NCI-H2171 (cell line): ENCODE measurements around the gene CCDC27.

Experiments used
- DNase-seq: peaks from one replicate; lab custom pipeline; 2025; lab: John Stamatoyannopoulos, UW

Gene CCDC27

DNA sequence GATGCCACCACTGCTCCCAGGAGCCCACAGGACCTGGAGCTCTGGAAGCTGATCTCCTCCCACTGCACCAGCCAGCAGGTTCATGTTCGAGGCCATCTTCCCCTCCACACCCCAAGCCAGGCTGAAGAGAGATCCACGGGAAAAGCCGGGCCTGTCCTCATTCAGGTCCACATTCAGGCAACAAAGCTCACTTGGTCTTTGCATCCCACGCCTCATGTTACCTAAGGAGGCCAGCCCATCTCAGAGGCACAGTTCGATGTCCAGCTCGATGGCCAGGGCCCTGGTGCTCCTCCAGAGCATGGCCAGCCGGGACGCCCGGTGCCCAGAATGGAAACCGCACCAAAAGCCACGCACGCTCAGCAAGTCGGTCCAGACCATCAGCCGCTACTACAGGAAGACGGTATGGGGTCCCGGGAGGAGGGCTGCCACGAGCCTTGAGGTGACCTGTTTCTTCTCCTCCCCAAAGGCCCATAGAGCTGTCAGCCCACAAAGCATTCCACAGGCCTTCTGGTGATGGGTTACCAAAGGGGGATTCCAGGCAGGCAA lies at the start of gene CCDC27:
Gene CCDC27, plus strand, starts transcription at position 51 of the 546 bp plus-strand sequence. Its CDS starts 32 bp downstream, at position 83.
- DNase-seq: no peak

DNA sequence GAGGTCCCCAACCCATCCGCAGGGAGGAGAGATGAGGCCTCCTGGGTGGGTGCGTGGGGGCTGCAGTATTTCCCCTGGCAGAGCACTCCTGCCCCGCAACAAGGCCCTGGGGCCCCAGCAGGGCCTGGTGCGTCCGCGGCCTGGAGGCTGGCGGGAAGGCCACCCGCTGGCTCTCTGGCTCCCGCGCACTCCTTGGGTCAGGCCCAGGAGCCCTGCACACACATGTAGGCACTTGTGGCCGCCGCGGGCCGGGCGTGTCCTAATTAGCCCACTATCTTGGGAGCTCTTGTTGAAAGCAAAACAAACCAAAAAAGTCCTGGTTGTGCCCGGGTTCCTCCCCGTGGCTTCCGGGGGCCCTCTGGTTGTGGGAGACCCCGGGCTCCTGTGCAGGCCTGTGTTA lies 49.7 kb upstream of the CCDC27 start:
- no peak for DNase-seq

DNA sequence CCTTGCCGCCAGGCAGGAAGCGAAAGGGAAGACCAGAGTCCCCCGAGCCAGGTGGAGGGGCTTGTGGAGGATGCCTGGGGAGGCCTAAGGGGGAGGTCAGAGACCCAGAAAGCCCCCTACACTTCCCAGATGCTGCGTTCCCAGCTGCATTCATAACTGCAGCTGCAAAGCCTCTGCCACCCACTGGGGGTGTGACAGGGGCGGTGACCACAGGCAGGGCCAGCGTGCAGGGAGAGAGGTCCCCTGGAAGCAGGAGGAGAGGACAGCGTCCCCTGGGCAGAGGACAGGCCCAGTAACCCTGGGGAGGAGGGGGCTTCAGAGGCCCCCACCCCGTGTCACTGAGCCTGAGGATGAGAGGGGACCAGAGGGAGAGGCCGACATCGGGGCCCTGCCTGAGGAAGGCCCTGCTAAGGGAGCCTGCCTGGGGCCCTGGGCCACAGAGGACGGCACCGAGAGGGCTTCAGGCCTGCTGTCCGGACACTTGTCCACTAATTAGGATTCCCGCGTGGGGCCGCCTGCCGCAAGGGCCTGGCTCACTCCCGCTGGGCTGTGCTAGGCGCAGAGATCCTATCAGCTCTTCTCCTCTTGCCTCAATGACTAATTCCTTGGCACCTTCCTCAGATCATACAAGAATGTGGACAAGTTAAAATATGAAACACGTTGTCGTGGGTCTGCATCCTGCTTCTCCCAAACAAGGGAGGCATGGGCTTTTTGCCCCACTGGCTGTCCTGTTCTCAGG lies 49.1 kb upstream of the CCDC27 start:
- DNase-seq: no peak

DNA sequence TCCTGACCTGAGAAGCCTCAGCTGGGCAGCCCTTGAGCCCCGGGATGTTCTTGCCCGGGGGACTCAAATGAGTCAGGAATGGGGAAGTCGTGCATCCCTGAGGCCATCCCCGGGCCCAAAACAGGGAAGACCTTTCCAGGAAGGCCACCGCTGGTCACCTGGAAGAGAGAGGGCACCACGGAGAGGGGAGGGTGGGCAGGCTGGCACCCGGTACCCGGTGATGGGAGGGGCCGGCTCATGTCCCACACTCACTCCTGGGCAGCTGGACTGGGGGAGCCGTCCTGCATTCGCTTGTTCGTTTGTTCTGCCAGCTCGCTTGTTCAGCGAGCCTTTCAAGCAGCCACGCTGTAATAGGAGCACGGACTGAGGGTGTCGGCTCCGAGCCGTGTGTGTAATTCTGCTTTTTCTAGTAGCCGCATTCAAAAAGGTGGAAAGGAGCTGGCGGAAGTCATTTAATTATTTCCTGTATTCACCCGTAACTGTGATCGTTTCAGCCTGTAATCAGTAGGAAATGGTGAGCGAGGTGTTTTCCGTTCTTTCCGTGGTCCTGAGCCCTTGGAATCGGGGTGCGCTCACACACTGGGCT lies 48.4 kb upstream of the CCDC27 start:
- no peak for DNase-seq

DNA sequence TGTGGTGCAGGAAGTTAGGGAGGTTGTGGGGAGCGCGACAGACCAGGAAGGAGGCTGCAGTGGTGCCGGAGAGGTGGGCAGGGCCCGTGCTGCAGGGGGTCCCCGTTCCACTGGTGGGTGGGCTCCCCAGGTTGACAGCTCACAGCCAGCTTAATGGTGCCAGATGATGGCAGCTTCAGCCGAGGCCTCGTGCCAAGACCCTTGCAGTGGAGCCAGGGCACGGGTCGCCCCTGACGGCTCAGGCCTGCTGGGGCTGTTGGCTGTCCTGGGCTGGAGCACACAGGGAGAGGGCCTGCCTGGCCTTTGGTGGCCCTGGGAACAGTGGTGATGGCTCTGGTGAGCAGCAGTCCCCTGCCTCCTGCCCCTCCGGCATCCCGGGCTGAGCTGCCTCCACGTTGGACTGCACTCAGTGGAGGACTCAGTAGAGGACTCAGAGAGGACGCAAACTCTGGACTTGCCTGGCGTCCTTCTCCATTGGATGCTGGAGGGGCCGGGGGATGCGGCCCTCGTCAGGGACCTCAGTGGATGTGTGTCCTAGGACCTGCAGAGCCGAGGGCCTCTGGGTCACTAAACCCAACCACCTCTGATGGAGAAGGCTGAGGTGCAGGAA lies 46.8 kb upstream of the CCDC27 start:
- DNase-seq: no peak

DNA sequence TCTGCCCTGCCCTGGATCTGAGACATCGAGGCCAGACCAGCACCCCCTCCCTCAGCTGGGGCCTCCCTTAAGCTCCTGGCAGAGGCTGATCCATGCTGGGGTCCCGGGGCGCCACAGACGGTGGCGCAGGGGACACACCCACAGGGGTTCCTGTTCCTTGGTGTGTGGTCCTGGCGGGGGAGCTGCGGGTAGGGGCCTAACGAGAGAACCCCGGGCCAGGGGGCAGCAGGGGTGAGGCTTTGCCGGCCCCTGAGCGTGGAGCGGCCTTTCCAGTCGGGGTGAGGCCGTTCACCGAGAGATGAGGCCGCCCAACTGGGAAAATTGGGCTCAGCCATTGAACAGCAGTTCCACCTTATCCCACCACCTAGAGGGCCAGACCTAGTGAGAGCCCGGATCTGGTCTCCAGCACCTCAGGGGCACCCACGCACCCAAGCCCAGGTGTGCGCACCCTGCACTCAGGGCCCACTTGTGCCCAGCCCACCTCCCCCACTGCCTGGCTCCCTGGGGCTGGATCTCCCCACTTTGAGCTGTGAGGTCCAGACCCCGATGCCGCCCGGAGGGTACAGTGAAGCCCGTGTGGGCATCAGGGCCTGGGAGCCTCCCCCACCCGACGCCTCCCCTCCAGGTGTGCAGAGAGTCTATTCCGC lies 45.5 kb upstream of the CCDC27 start:
- no peak for DNase-seq

DNA sequence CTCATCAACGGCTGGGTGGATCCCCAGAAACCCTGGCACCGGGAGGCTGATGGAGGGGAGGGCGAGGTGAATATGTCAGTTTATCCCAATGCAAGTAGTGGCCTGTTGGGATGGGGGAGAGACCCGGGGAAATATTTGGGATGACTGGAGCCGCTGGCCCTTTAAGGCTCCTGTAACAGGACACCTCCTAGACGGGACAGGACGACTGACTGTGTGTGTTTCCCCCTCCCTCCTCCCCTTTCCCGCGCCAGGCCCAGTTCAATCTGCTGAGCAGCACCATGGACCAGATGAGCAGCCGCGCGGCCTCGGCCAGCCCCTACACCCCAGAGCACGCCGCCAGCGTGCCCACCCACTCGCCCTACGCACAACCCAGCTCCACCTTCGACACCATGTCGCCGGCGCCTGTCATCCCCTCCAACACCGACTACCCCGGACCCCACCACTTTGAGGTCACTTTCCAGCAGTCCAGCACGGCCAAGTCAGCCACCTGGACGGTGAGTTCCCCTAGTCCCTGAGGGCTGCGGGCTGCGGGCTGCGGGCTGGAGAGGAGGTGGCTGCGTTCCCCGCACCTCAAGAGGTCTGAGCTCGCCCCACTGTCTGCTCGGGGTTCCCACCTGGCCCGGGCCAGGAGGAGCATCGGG lies 44.8 kb upstream of the CCDC27 start:
- DNase-seq: no peak

DNA sequence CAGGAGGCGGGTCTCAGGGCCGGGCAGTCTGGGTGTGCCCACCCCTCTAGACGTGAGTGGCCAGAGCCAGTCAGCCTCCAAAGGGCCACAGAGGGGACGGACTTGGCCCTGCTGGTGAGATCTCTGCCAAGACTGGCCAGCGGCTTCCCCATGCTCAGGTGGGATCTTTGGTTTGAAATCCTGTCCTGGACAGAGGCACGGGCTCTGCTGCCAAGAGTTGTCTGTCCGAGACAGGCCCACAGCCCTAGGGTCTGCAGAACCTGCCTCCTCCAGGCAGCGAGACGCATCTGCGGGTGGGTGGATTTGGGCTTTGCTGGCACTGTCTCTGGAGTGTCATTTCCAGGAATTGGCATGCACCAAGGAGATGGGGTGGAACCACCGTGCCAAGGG lies 44.3 kb upstream of the CCDC27 start:
- DNase-seq: no peak

DNA sequence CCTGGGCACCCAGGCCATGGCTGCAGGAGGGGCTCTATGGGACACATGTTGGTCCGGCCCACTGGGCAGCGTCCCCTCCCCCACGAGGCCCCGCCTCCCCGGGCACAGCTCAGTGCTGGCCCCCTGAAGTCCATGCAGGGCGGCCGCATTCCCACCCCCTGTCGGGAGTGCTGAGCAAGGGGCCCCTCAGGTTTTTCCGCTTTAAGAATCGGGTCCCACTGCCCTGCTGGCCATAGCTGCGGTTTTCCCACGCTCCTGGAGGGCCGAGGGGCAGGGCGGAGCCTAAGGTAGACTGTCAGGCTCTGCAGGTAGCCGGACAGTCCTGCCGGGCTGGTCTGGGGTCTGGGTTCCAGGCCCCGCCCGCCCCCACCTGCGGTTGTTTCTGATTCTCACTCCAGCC lies 43.5 kb upstream of the CCDC27 start:
- DNase-seq: no peak

DNA sequence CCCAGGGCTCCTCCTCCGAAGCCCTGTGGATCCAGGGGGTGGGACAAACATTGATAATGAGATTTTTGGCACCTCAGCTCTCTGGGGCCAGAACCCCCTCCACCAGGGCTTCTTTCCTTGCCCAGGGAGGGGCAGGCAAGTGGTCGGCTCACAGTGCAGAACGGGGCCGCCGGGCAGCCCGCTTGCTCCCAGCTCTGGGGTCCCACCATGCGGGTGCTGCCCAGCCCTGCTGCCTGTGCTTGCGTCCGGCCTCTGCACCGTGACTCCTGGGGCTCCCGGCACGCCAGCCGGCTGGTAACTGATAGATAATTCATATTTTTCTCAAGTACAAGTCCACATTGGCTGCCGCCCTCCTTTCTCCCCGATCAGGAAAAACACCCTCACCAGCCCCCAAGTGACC lies 42.0 kb upstream of the CCDC27 start:
- DNase-seq: no peak

DNA sequence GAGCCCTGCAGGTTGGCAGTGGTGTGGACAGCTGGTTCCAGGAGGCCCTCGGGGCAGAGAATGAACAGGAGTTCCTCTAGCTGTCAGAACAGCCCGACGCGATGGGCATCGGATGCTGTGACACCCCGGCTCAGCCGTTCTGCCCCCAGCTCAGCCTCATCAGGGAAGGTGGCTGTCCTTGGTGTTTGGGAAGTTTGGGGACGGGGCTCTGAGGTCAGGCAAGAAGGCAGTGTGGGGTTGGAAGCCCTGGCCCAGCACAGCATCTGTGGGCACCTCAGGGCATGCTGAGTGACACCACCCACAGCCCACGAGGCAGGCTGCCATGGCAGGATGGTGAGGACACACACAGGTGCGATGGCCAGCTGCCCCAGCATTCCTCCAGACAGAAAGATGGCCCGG lies 40.9 kb upstream of the CCDC27 start:
- no peak for DNase-seq

DNA sequence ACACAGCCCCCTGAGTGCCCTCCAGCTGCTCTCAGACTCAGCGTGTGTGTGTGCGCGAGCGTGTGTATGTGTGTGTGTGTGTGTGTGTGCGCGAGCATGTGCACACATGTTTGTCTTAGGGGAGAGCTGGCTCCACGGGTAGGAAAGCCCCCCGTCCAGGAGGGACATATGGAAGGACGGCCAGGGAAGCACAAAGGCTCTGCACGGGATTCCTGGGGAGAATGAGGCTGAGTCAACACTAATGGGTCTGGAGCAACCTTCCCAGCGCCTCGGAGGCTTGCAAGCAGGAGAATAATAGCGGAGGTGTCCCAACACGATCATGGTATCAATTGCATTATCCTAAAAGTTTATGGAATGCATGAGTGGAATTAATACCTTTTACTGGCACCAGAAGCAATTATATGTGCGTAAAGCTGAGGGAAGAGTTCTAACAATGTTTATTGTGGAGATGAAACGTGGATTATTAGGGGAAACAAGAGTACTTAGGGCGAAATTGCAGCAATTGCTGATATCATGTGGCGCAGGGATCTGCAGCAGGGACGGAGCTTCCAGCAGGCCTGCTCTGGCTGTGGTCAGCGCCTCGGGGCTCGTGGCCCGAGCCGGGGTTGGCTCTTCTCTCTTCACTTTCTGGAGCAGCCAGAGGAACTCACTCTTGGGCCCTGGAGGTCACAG lies 40.3 kb upstream of the CCDC27 start:
- no peak for DNase-seq

DNA sequence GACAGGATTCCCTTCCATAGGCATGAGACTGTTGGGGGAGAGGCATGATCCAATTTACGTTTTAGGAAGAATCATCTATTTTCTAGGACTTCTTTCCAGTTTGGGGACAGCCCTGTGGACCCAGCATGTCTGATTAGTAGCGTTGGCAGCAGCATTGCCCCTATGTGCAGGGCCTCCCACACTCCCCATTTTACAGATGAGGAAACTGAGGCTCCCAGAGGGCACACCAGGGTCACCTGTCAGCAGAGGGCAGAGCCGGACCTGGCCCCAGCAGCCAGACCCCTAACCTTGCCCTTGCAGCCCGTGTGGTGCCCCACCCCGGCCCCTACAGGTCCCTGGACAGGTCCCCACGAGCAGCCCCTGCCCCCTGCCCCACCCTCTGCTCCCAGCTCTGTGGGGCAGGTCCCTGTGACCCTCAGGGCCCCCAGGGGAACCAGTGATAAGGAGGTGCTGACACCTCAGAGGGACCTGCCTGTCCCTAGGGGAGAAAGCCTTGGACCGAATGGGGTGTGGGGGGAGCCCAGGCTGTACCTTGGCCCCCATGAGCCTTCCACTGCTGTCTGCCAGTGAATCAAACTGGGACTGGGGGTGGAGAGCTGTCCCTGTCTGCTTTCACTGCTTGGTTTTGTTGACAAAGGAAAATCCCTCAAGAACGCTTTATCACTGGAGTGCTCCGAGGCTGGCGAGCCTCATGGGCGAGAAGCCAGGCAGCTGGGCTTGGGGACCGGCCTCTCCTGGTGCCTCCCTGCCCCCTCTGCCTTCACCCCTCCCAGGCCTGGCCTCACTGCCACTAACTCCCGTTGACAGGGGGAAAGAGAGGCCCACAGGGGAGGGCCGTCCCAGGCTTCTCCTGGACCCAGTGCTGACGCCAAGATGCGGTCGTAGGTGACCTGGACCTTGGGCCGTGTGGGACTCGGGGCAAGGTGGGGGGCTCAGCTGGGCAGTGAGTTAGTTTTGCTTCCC lies 39.4 kb upstream of the CCDC27 start:
- DNase-seq: no peak

DNA sequence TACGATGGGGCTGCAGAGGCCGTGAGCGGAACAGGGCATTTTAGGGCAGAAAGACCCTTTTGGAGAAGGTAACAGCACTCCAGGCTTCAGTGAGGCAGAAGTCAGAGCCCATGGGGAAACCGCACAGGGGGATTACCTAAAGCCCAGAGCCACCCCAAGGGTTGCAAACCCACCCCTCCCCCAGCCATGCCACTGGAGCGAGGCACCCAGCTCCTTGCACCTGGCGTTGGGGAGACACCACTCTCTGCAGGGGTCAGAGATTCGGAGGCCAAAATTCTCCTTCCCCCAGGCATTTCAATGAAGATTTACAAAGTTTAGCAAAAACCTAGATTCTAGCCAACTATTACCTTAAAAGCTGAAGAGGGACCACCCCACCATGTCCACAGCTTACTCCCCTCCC lies 38.4 kb upstream of the CCDC27 start:
- DNase-seq: no peak

DNA sequence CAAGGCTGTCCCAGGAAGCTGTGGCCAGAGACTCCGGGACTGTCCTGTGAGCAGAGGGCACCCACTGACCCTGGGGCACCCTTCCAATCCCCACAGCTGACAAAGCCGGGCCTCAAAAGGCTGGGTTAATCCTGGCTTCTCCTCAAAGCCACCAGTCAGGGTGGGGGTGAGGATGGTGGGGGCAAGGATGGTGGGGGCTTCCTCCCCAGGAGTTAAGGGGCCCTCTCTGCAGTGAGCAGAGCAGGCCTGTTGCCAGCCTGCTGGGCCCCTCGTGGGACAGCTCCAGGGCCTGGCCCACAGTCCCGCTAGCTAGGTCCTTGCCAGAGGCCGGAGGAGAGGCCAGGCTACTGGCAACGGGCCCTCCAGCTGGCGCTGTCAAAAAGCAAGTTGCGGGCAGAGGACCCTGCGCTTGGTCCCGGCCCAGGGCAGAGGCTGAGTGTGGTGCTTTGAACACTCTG lies 37.9 kb upstream of the CCDC27 start:
- no peak for DNase-seq

DNA sequence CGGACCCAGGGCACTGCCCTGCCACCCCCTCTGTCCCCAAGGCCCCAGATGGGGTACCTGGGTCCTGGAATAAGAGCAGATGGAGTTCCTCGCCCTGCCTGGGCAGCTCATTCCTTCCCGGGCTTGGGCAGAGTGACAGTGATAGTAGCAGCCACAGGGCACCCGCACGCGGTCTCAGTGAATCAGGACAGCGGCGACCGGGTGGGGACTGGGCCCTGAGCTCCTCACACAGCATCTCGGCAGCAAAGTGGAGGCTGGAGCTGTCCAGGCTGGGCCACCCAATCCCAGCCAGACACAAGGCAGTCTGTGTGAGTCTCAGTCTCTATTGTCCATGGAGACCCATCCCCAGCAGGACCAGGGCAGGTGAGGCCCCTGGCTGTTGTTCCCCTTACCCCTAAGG lies 37.4 kb upstream of the CCDC27 start:
- no peak for DNase-seq

DNA sequence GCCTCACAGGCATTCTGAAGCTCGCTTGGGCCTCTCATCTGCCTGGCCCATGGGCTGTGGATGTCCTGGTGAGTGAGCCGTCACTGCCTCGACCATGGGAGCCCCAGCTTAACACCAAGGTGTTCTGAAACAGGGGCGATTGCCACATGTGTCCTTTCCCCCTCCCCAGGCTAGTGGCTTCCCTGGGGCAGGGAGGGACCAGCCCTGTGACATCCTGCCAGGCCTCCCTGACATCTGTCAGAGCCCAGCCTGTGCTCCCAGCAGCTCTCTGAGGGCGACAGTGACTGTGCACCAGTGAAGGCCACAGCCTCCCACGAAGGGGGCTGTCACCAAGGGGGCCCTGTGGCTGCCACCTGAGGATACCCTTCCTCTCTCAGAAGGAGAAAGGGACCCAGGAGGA lies 35.9 kb upstream of the CCDC27 start:
- DNase-seq: no peak

DNA sequence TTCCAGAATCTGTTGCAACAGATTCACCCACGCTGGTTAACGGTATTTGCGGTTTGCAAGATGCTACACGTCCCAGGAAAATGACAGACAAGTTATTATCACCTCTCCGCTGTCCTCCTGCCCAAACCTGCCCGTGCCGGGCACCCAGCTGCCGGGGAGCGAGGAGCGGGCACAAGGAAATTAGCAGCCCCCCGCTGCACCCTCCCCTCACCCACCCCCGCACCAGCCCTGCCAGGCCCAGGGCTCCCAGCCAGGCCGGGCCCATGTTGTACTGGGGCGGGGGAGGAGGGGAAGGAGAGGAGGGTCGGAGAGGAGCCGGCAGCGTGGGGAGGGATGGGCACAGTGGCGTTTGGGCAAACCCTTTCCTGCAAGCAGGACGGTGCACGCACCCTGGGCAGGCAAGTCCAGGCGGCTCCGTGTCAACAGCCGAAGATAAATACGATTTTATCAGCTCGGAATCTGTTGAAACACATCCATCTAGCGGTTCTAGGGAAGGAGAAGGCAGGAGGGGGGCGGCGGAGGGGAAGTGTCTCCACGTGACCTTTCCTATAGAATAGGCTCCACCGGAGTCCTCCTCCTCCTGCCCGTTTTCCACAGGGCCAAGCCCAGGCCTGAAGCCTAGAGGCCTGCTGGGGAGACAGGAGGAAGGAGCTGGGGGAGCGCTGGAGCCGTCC lies 35.1 kb upstream of the CCDC27 start:
- DNase-seq: peak; percentile 93

DNA sequence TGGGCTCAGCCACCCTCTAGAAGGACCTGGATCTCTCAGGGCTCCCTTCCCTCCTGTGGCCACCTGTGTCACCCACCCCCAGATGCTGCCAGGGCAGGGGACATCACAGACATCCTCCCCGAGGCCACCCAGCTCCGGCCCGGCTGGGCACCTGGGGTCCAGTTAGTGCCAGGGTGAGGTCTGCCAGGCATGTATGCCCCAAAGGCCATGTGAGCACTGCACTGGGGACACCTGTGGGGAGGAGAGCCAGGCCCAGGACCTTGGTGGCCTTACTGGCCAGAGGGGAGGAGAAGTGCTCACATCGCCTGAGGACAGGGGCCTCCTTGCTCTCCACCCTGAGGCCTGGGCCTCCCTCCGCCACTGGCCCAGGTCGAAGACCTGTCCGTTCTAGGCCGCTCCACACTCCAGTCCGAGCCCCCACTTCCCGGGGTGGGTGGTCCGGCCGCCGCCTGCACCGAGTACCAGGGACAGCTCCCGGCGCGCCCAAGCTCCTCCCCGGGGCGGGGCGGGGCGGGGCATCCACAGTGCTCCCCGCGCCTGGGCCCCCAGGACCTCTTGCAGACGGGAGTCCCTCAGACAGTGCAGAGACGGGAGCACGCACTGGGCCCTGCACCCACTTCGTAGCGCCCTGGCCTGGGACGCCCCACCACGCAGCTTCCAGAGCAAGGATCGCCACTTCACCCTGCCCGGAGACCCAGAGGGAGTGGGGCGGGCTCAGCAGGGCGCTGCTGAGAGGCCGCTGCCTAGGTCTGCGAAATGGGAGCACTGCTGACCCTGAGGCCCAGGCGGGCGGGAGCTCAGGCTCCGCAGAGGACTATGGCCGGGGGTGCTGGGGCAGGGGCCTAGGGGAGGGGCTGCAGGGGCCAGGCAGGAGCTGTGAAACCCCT lies 34.3 kb upstream of the CCDC27 start:
- DNase-seq: peak; percentile 72
